GM18867 (cell line): ENCODE results near the gene NIM1K.
"Not testable (repeated sequence)": the region's sequence is repeated elsewhere in the genome, so short reads cannot be mapped to it uniquely, and the experiment has no call there.

Experiments
- ATAC-seq: cut with Tn5 transposase; IDR thresholded peaks from one replicate; pipeline ENCODE4 v1.9.1; 2021; ENCODE audit warnings: mild to moderate bottlenecking, moderate library complexity; ENCODE audit not compliant: unreplicated experiment

NIM1K gene

DNA sequence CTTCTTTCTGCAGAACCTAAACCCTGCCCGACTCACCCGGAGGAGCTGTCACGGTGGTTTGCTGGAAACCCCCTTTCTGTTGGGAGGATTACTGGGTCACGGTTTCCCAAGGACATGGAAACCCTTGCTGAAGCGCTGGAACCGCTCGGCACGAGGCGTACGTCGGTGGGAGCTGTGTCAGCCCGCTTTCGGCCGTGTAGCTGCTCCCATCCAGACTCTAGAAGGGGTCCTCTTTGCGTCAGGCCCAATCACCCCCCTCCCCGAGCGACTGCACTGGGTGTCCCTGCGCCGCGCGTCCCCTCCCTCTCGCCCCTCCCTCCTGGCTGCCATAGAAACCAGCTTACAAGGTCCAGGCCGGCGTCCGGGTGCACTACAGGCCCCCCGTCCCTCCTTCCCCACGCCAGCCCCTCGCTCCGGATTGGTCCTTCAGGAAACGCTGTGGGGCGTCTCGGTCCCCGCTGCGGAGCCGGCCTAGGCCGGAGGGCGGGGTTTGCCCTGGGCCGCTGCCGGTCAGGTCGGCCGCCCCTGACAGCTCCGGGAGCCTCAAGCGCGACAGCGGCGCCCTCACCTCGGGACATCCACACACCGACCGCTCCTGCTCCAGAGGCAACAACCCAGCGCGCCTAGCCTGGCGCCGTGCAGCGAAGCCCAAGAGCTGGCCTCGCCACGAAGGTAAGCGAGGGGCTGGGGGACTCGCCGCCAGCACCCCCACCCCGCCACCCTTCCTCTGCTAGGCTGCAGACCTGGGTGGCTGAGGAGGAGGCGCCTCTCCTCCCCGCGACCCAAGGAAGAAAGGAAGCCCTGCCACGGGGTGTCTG lies at the start of gene NIM1K:
Gene NIM1K, plus strand, starts transcription at position 486 of the 818 bp plus-strand sequence. CDS start 53,551 bp downstream, outside the sequence.
- ATAC-seq, result peak; percentile 67

DNA sequence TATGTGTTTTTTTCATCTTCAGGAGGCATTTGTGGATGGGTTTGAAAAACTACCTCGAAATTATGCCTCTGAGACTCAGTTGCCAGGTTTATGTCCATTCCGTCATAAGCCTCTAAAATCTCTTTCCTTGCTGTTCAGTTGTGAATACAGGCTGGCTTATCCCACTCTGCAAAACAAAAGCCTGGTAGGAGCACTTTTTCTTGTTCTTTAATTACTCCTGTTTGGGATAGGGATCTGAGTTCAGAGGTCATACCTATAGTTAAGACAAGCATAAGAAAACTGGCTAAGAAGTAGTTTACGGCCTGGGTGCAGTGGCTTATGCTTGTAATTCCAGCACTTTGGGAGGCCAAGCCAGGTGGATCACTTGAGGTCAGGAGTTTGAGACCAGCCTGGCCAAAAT lies 47.0 kb upstream of the NIM1K start:
- ATAC-seq, result no peak

DNA sequence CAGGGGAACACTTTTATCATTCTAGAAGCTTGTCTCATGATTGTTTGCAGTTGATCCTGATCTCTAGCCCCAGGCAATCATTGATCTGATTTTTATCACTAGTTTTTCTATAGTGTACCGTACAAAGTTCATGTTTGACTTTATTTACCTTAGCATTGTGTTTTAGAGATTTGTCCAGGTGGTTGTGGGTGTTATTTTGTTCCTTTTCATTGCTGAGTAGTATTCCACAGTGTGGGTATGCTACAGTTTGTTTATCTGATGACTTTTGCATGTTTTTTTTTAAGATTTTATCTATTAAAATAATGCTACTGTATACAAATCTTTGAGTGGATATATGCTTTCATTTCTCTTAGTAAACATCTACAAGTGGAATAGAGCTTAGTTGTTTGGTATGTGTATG lies 45.1 kb upstream of the NIM1K start:
- ATAC-seq, result no peak

DNA sequence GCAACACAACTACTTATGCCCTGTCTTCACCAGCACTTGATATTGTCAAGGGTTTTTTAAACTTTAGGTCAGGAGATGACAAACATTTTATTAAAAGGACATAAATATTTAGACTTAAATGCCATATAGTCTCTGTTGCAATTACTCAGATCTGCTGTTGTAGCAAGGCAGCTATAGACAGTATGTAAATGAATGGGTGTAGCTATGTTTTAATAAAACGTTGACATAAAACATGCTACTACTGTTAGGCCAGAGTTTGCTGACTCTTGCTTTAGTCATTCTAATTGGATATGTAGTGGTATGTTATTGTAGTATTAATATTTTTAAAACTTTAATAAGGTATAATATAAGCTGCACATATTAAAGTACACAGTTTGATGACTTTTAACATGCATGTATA lies 43.6 kb upstream of the NIM1K start:
- no peak for ATAC-seq

DNA sequence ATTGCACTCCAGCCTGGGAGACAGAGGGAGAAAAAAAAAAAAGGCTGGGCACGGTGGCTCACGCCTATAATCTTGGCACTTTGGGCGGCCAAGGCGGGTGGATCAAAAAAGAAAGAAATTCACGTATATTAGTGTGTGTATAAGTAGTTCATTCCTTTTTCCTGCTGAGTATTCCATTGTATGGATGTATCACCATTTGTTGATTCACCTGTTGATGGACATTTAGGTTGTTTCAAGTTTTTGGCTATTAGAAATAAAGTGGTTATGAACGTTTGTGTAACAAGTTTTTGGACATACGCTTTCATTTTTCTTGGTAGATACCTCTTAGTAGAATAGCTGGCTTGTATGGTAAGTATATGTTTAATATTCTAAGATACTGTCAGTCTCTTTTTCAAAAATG lies 42.8 kb upstream of the NIM1K start:
- ATAC-seq, result no peak

DNA sequence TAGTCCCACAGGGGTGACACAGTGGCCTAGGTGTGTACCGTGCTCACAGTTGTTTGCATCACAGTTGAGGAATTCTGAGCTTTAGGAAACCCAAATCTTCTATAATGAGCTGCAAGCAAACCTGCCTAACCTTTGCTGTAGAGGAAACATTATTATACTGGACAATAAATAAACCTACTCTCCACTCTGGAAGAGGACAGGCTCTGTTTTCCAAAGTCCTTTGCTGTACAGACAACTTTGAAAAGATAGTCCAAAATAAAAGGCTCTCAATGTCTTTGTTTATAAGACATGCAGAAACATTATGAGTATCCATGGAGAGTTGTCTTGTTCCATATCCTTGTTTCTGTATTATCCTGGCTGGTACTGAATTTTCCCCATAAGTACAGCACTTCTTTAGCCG lies 42.0 kb upstream of the NIM1K start:
- ATAC-seq, result no peak

DNA sequence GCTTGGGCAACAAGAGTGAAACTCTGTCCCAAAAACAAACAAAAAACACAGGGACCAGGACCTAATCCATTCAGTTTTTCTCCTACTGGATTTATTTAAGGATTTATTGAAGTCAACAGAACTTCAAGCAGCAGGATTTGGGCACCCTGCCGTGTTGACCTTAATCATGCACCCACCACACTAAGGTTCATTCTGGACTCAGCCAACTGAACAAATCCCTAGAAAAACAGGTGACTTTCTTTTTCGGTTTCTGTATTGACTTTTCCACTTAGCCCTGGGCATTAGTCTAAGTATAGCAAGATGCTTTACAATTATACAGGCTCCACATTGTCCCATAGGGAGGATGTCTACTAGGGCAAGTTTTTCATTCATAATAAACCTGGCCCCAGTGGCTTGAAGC lies 41.3 kb upstream of the NIM1K start:
- ATAC-seq, result no peak

DNA sequence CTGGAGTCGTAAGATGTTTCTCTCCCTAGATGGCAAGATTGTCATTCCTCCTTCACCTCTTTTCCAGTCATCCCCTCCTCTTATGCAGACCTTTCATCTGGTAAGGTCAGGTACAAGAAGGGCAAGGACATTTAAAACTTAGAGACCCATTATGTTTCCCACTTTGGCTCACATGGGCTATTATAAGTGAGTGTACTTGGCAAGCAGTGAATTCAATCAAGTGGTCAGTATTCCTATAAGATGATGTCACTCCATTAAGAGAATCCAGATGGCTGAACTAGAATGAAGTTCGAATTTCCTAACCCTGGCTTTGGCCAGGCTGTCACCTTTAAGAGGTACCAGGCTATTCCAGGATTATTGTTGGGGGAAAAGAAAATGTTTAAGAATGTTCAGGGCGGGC lies 39.1 kb upstream of the NIM1K start:
- ATAC-seq, result no peak

DNA sequence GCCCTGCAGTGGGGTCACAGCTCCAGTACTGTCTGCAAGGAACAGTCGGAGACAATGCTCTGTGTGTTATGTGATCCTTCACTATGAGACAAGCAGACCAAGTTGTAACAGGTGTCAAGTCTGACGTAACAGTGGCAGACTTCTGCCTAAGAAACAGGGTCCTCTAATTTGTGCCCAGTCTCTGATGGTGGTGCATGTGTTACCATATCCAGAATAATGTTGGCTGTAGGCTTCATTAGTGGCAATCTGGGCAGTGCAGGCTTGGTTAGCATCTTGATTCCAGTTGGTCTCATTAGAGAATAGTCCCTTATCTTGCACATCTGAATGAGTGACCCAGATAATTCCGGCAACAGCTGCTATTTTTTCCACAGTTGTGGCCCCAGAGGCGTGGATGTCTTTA lies 37.6 kb upstream of the NIM1K start:
- ATAC-seq, result no peak

DNA sequence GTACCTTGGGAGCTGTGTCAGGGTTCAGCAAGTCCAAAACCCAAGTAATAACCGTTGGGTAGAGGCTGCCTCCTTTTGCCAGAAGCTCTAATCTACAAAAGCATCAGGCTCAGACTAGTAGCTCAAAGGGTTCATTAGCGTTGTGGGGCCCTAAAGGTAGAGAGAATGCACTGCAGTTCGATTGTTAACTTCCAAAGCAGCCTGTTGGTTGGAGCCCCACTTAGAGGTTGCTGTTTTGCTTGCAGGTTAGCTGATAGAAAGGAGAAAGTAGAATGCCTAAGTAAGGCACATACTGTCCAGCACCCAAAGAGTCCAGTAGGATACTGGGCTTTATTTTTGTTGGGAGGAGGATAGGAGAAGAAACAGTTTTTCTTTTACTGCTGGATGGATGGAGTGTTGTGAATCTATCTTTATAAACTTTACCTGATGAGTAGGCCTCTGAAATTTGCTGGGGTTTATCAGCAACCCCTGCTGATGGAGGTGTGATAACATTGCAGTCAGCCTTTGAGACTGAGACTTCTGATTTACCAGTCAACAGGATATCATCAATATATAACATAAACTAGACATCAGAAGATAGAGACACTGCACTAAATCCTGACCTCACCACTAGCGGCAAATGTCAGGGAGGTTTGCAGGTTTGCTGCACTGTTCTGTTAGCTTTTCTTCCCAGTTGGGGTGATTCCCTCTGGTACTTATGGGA lies 36.5 kb upstream of the NIM1K start:
- ATAC-seq, result no peak

DNA sequence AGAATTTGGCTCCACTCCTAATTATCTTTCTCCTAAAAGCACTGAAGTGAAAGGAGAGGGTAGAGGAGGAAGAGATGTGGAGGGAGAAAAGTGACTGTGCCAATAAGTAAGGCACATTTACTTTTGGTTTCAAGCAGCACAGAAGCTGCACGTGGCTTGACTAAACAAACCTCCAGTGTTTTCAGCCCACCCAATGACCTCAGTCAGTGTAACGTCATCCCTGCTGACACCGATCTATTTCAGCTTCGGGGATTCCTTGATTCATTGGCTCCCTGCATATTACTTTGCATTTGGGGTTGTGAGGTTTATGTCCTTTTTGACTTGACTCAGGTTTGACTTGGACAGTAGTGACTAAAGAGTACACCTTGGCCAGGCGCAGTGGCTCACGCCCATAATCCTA lies 35.6 kb upstream of the NIM1K start:
- peak; percentile 72 for ATAC-seq

DNA sequence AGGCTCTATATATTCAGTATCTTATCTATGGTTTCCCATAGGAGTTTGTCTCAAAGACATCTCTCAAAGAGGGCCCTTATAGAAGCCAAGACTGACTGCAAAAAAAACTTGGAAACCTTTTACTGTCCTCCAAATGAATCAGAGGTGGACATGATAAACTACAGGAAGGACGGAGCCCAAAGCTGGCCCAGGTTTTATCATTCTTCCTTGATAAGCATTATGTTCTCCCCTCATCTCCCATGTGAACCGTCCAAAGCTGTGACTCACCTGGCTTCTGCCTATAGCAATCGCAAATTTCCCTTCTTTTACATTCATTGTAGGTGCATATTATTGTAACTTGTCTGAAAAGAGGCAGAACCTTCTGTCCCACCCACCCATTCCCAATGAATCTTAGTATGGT lies 35.0 kb upstream of the NIM1K start:
- no peak for ATAC-seq

DNA sequence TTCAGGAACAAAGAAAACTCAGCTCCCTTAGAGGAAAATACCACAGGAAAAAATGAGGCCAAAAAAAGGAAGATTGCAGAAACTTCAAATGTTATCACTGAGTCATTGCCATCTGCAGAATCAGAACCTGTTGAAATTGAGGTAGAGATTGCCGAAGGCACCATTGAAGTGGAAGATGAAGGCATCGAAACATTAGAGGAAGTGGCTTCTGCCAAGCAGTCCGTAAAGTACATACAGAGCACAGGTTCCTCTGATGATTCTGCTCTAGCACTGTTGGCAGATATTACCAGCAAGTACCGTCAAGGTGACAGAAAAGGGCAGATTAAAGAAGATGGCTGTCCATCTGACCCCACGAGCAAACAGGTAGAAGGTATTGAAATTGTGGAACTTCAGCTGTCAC lies 30.8 kb upstream of the NIM1K start:
- no peak for ATAC-seq

DNA sequence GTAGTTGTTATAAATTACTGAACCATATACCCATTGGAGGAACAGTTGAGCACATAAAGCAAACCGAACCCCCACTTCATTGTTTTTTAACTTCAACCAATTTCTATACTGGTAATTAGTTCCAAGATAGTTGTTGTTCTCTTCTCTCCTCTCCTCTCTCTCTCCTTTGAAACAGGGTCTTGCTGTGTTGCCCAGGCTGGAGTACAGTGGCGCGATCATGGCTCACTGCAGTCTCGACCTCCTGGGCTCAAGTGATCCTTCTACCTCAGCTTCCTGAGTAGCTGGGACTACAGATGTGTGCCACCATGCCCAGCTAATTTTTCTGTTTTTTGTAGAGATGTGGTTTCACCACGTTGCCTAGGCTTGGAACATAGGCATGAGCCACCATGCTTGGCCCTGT lies 27.2 kb upstream of the NIM1K start:
- not testable (repeated sequence) for ATAC-seq

DNA sequence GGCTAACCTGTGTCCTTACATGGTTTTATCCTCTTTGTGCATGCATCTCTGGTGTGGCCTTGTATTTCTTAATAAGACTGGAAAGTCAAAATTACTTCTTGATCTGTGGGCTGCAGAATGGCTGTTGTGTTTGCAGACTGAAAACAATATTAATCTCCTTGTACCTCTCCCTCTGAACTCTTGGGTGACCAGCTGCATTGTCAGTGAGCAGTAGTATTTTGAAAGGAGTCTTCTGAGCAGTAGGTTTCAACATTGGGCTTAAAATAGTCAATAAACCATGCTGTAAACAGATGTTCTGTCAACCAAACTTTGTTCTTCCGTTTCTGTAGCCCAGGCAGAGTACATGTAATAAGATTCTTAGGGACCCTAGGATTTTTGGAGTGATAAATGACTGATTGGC lies 26.7 kb upstream of the NIM1K start:
- ATAC-seq, result no peak

DNA sequence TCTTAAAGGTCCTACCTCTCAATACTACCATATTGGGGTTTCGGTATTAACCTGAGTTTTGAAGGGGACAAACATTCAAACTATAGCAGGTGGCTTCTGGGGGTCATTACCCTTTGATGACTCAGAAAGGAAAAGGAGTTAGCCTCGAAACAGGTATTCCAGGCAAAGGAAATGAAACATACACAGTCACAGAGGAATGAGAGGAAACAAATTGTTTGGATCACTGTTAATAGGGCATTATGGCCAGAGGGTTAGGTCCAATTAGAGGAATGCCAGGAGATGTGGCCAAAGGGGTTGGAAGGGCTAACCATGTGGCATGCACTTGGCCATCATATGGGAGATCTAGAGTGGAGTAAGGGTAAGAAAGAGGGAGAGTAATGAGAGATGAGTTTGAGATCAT lies 23.9 kb upstream of the NIM1K start:
- no peak for ATAC-seq

DNA sequence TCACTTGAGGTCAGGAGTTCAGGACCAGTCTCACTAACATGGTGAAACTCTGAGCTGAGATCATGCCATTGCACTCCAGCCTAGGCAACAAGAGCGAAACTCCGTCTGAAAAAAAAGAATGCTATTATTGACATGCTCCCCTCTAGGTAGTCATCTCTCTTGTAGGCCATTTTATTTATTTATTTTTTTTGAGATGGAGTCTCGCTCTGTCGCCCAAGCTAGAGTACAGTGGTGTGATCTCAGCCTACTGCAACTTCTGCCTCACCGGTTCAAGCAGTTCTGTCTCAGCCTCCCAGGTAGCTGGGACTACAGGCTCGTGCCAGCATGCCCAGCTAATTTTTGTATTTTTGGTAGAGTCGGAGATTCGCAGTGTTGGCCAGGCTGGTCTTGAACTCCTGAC lies 20.6 kb upstream of the NIM1K start:
- no peak for ATAC-seq

DNA sequence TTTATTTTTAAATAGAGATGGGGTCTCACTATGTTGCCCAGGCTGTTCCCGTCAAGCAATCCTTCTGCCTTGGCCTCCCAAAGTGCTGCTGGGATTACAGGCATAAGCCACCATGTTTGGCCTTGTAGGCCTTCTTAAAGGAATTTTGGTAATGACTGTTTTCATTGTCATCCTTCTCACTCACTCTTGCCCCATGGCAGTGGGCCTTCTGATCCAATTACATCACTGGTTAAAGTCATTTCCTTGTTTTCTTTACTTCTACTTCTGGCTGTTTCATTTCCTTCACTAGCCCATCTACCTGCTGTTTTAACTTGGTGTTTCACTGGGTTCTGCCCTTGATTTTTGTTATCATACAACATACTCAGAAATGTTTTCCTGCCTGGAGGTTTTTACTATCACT lies 20.1 kb upstream of the NIM1K start:
- ATAC-seq, result no peak

DNA sequence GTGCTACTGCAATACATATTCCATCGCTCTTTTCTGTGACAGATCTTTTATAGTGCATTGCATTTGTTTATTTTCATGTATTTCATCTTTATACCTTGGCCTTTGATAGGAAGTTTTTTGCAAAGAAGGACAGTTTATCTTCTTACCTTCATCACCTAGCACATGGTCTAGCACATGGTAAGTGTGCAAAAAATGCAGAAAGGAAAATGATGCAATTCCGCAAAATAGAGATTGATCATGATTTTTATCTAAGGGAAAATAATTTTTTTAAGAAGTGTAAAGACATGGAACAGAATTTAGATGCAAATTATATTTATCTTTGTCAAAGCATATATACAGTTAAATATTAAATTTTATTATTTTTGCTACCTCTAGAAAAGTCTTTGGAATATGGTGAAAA lies 19.2 kb upstream of the NIM1K start:
- no peak for ATAC-seq

DNA sequence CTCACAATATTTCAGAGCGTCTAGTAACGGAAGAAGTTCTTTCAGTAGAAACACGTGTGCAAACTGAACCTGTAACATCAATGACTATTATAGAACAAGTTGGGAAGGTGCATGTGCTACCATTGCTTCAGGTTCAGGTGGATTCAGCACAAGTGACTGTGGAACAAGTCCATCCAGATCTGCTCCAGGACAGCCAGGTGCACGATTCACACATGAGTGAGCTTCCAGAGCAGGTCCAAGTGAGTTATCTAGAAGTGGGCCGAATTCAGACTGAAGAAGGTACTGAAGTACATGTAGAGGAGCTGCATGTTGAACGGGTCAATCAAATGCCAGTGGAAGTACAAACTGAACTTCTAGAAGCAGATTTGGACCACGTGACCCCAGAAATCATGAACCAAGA lies 17.4 kb upstream of the NIM1K start:
- no peak for ATAC-seq

DNA sequence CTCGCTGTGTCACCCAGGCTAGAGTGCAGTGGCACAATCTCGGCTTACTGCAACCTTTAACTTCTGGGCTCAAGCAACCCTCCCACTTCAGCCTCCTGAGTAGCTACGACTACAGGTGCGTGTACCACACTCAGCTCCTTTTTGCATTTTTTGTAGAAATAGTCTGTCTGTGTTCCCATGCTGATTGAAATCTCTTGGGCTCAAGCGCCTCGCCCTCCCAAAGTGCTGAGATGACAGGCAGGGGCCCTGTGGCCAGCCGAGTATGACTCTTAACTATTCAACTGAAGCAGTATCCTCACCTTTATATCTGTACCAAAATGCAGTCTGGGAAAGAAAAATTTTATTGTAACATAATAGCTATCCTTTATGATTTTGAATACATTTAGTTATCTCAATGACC lies 12.2 kb upstream of the NIM1K start:
- ATAC-seq, result no peak

DNA sequence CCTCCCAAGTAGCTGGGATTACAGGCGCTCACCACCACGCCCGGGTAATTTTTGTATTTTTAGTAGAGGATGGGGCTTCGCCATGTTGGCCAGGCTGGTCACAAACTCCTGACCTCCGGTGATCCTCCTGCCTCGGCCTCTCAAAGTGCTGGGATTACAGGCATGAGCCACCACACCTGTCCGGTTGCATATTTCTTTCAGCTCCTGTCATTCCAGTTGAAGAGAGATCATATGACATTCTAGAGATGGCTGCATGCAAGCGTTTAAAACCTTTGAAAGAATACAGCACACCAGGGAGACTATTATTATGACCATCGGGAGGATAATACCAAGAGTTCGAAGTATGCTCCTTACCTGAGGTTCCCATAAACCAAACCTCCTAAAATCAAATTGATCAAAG lies 9.6 kb upstream of the NIM1K start:
- no peak for ATAC-seq

DNA sequence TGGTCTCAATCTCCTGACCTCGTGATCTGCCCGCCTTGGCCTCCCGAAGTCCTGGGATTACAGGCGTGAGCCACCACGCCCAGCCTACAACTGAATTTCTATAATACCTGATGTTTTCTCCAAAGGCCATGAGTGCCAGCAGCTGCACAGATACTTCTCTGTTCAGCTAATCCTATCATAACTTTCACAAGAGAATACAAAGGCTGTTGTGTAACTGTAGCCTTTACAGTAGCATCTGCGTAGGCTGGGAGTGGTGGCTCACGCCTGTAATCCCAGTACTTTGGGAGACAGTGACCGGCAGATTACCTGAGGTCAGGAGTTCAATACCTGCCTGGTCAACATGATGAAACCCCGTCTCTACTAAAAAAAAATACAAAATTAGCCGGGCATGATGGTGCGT lies 8.9 kb upstream of the NIM1K start:
- not testable (repeated sequence) for ATAC-seq
